ENCODE results near the gene FSIP1.
A peak's percentile ranks its signal among the peaks of the same experiment; 100 is the strongest.

The FSIP1 gene

DNA sequence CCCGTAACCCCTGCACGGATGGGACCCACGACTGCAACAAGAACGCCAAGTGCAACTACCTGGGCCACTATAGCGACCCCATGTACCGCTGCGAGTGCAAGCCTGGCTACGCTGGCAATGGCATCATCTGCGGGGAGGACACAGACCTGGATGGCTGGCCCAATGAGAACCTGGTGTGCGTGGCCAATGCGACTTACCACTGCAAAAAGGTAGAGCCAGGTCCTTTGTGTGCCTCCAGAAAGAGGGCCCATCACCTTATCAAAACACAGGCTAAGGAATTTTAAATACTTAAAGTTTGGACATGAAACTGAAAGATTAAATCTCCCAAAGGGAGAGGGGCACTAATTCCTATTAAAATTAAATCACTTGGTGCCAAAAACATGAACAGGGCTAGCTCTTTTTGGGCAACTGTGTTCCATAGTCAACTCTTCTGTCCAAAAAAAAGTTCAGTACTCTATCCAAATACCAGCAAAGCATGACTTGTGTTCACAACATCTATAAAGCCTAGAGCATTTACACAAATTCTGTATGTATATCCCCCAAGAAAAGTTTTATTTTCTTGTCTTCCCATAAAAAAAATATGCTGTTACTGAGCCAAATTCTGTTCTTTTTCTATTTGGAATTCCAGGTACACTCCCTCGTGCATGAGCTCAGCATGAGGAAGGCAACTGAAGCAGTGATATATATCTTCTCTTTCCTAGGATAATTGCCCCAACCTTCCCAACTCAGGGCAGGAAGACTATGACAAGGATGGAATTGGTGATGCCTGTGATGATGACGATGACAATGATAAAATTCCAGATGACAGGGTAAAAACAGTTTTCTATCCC lies 192.6 kb downstream of the FSIP1 start:
- no peak for DNase-seq

DNA sequence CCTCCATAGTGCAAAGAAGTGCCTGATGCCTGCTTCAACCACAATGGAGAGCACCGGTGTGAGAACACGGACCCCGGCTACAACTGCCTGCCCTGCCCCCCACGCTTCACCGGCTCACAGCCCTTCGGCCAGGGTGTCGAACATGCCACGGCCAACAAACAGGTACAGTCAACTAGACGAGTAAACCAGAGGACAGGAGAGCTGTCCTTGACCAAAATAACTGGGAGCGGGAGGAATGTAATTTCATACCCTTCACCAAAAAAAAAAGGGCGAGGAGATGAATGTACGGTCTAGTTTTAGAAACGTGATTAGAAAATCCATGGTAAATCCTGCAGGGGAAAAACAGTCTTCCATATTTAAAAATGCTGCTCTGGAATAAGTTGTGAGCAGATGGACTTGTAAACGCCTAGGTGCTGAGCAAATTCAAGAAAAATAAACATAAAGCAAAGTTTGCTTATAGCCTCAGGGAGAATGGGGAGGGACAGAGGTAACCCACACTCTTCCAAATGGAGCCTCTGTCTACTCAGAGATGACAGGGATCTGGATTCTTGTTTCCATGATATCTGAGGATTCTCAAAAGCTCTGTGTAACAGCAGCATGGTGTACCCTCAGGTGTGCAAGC lies 193.3 kb downstream of the FSIP1 start:
- no peak for DNase-seq

GRCh38 chr15:39588531-39589192 lies 194.0 kb downstream of the FSIP1 start:
- DNase-seq: no peak

GRCh38 chr15:39587731-39588530 lies 194.7 kb downstream of the FSIP1 start:
- DNase-seq: no peak

- no peak for DNase-seq
These were observed 195.4 kb downstream of the FSIP1 start for GRCh38 chr15:39587096-39587721.

GRCh38 chr15:39586387-39587095 lies 196.1 kb downstream of the FSIP1 start:
- DNase-seq: no peak

GRCh38 chr15:39585871-39586301 lies 196.8 kb downstream of the FSIP1 start:
- DNase-seq: no peak

DNA sequence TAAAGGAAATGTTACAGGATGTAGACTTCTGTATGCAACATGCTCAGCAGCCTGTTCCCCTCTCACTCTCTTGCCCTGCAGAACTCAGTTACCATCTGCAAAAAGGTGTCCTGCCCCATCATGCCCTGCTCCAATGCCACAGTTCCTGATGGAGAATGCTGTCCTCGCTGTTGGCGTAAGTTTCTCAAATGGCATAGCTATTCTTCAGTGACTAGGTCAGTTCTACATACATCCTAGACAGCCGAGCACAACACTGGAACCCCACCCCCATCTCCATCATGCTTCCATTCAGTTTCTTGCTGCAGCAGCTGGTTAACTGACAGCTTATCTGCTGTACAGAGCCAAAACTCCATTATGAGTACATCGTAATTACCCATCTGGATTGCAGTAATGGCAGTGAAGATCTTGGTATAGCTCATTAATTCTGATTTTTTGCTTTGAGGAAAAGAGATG lies 197.2 kb downstream of the FSIP1 start:
- no peak for DNase-seq

DNA sequence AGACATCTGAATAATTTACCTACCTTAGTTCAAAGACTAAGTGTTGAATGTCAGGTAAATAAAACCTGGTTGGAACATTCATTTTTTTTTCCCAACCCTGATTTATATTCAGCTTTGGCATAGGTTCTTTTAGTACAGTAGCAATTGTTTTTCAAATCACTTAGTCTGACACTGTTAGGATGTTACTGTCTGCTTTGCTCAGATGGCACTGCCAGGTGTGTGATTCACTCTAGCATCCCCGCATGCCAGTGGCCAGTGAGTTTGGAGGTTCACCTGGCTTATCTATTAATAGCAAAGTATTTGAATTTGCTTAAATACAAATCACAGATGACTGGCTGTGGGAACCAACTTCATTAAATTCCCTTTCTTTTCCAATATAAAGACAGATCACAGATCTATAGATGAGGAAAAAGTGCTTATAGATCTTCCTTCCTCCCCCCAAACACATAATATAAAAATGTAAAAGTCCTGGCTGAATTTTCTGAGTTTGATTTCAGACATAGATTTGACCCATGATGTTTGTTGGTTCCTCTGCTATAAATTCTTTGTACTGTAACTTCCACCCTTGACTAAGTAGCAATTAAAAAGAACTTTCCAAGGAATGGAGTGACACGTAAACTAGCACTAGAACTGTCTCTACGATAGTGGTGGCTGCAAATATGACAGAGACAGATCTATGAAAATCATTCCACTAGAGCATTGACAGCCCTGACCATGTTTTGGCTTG lies 197.8 kb downstream of the FSIP1 start:
- no peak for DNase-seq

GRCh38 chr15:39584266-39584659 lies 198.4 kb downstream of the FSIP1 start:
- no peak for DNase-seq

GRCh38 chr15:39583596-39584265 lies 198.9 kb downstream of the FSIP1 start:
- no peak for DNase-seq

- DNase-seq: no peak
These were observed 199.6 kb downstream of the FSIP1 start for GRCh38 chr15:39582977-39583595.

GRCh38 chr15:39582286-39582976 lies 200.2 kb downstream of the FSIP1 start:
- DNase-seq: no peak

GRCh38 chr15:39581793-39582285 lies 200.8 kb downstream of the FSIP1 start:
- DNase-seq: peak; percentile 29 to 64

DNA sequence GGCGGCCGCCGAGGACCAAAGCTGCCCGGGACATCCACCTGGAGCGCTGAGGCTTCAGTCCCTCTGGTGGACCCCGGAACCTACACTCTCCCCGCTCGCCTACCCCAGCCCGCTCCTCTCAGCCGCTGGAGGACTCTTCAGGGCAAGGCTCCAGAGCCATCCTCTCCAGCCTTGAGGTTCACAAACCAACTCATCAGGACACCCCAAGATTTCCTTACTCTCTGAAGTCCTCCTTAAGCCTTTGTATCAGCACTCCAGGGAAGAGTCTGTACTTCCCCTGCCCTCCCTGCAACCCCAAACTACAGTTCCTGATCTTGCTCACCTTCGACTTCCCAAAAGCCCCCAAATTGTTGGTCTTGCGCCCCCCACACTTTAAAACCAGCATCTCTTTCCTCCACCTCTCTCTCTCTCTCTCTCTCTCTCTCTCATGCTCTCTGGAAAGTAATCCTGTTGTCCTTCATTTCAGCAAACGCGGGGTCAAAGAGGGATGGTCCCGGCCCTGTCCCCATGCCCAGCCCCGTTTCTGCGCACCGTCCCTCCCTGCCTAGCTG lies 201.3 kb downstream of the FSIP1 start:
- DNase-seq: no peak

DNA sequence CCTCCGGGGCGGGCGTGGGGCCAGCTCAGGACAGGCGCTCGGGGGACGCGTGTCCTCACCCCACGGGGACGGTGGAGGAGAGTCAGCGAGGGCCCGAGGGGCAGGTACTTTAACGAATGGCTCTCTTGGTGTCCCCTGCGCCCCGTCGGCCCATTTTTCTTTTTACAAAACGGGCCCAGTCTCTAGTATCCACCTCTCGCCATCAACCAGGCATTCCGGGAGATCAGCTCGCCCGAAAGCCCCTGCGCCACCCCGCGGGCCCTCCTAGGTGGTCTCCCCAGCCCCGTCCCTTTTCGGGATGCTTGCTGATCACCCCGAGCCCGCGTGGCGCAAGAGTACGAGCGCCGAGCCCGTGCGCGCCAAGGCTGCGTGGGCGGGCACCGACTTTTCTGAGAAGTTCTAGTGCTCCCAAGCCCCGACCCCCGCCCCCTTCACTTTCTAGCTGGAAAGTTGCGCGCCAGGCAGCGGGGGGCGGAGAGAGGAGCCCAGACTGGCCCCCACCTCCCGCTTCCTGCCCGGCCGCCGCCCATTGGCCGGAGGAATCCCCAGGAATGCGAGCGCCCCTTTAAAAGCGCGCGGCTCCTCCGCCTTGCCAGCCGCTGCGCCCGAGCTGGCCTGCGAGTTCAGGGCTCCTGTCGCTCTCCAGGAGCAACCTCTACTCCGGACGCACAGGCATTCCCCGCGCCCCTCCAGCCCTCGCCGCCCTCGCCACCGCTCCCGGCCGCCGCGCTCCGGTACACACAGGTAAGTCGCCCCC lies 202.0 kb downstream of the FSIP1 start, which contains the start of gene THBS1:
Gene THBS1, plus strand, starts transcription at position 595 of the 757 bp plus-strand sequence. CDS start 779 bp downstream, outside the sequence.
- DNase-seq: peak in 1 of 2 experiments; percentile 29

GRCh38 chr15:39580117-39580484 lies 202.5 kb downstream of the FSIP1 start:
- DNase-seq: peak; percentile 69 to 77

Measured in SHP77 (cell line).